Astrocyte of the cerebellum (primary cell): Measurements from ENCODE around the gene NR1D1.

Experiments
- DNase-seq: peaks from one replicate; pipeline ENCODE4 v3.0.0-alpha.2; 2011; ENCODE audit warnings: low read depth
- H3K4me3 ChIP-seq: 2 replicates; pipeline ENCODE4 v1.5.1; 2011; ENCODE audit warnings: mild to moderate bottlenecking, low read depth, low read length, moderate library complexity
- in situ Hi-C: cut with HindIII; loops from 2 replicates; pipeline ENCODE4 v1.10.0; 2017; ENCODE audit warnings: low sequenced_read_pairs
- TF ChIP-seq, protein P1 (sequence below): IDR thresholded peaks from 2 replicates; pipeline ENCODE4 v1.5.1; 2012; ENCODE audit warnings: low read length, low read depth, moderate library complexity, mild to moderate bottlenecking; ENCODE audit errors: missing control alignments

NR1D1 gene

DNA sequence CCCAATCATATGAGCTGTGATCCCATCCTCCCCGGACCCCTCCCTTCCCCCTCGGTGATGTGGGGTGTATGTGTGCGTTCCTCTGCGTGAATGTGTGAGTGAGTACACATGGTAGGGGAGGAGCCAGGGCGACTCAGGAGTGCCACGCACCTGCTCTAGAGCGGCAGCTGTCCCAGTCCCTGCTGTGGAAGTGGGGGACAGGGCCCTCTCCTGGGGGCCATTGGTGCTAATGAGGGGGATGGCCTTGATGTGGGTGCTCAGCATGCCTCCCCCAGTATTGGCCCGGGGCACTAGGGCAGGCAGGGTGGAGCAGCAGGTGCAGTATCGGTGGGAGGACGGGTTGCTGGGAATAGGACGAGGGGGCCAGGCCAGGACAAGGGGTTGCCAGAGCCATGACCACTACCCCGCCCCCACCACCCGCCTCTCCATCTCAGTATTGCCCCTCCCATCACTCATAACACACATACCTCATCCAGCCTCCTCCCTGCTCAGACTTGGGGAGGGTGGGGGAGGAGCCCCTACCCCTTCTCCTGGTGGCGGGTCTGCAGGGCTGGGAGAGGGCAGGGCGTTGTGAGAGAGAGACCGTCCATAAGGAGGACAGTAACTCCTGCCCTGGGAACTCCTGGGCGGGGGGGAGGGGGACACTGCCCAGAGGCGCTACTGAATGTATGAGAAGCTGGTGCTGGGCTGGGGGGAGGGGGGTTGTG lies 8.5 kb downstream of the NR1D1 start:
- in situ Hi-C loops, result no loop called here
- TF ChIP-seq, protein P1, sequence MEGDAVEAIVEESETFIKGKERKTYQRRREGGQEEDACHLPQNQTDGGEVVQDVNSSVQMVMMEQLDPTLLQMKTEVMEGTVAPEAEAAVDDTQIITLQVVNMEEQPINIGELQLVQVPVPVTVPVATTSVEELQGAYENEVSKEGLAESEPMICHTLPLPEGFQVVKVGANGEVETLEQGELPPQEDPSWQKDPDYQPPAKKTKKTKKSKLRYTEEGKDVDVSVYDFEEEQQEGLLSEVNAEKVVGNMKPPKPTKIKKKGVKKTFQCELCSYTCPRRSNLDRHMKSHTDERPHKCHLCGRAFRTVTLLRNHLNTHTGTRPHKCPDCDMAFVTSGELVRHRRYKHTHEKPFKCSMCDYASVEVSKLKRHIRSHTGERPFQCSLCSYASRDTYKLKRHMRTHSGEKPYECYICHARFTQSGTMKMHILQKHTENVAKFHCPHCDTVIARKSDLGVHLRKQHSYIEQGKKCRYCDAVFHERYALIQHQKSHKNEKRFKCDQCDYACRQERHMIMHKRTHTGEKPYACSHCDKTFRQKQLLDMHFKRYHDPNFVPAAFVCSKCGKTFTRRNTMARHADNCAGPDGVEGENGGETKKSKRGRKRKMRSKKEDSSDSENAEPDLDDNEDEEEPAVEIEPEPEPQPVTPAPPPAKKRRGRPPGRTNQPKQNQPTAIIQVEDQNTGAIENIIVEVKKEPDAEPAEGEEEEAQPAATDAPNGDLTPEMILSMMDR, result no peak
- H3K4me3 ChIP-seq, result no peak overlapping the region
- DNase-seq, result no peak

DNA sequence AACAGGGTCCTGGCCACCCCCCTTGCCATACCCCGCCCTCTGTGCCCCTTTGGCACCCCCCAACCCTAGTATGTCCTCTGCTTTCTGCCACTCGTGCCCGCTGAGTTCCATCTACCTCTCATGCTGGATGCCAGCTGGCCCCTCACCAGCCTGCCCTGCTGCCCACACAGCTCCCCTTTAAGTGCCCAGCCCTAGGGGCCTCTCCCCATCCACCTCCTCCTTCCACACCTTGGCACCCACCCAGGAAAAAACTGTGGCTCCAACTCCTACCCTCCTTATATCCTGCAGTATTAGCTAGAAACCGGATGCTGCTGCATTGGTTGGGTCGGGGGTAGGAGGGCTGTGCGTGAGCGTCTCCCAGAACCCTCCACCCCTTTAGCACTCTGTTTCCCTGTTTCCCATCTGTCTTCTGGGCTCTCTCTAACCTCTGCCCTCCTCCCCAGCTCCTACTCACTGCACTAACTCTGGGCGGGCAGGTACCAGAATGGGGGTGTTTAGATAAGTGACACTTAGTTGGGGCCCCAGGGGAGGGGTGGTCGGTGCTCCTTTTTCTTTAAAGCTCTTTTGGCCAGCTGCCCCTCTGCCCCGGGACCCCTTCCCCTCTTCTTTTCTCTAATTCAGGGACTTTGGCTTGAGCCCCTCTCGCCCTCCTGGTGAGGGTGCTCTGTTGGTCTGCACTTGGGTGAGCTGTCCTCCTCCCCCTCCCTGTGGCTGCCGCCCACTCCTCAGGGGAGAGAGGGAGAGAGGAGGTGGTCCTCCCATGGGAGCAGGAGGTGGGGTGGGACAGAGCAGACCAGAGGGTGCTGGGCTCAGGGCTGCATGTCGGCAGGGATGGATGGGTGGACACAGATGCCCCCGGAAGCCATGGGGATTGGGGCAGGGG lies 9.9 kb downstream of the NR1D1 start:
- in situ Hi-C loops, result no loop called here
- no peak overlapping the region for H3K4me3 ChIP-seq
- TF ChIP-seq, protein P1, result no peak
- no peak for DNase-seq

DNA sequence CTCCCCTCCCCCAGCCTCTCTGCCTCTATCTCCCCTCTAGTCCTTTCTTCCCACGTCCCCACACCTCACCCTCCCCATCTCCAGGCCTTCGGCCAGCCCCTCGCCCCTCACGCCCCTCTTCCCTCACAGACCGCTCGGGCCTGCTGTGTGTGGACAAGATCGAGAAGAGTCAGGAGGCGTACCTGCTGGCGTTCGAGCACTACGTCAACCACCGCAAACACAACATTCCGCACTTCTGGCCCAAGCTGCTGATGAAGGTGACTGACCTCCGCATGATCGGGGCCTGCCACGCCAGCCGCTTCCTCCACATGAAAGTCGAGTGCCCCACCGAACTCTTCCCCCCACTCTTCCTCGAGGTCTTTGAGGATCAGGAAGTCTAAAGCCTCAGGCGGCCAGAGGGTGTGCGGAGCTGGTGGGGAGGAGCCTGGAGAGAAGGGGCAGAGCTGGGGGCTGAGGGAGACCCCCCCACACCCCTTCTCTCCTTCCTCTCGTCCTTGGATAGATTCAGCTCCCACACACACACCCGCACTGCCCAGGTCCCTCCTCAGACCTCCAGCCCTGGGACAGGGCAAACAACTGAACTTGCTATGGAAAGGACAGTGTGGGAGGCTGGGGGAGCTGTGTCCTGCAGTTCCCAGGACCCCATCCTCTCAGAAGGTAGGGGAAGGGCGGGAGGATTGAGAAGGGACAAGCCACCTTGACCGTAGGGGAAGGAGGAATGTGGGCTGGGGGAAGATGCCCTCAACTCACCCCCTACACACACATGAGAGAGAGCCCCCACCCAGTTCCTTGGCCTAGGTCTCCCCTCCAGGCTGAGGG lies 11.1 kb downstream of the NR1D1 start:
- TF ChIP-seq, protein P1, result no peak
- H3K4me3 ChIP-seq, result no peak overlapping the region
- in situ Hi-C loops, result no loop called here
- no peak for DNase-seq

DNA sequence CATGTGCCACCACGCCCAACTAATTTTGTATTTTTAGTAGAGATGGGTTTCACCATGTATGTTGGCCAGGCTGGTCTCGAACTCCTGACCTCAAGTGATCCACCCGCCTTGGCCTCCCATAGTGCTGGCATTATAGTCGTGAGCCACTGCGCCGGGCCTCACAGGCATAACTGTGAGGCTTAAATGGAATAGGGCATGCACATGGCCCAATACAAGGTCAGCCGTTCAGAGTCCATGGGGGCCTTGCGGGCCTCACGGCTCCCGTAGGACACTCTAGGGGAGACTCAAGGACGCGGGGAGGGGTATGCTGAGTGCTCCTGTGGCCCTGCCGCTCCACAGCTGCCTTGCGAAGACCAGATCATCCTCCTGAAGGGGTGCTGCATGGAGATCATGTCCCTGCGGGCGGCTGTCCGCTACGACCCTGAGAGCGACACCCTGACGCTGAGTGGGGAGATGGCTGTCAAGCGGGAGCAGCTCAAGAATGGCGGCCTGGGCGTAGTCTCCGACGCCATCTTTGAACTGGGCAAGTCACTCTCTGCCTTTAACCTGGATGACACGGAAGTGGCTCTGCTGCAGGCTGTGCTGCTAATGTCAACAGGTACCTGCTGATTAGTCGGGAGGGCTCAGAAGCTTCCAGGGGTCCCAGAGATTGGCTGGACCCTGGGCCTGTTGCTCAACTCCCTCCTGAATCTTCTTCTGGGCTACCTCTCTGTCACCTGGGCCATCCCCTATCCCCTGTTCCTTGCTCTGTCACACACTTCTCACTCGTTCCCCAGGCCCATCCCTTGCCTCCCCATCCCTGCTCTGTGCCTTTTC lies 12.3 kb downstream of the NR1D1 start:
- H3K4me3 ChIP-seq, result no peak overlapping the region
- TF ChIP-seq, protein P1, result no peak
- in situ Hi-C loops, result no loop called here
- DNase-seq, result no peak

- TF ChIP-seq, protein P1, result no peak
- no peak overlapping the region for H3K4me3 ChIP-seq
- no peak for DNase-seq
- in situ Hi-C loops, result no loop called here
Observed at GRCh38 chr17:40087049-40087794, 13.2 kb downstream of the NR1D1 start.
